ENCODE measurements around the gene DRAM2. TPM values are rescaled to one million over a fixed set of nuclear protein-coding genes. Genes with fewer than 3 reads are reported as not detected.

The DRAM2 gene
- total RNA-seq, 1 experiment from 2014 or later, result 17.0 TPM

DNA sequence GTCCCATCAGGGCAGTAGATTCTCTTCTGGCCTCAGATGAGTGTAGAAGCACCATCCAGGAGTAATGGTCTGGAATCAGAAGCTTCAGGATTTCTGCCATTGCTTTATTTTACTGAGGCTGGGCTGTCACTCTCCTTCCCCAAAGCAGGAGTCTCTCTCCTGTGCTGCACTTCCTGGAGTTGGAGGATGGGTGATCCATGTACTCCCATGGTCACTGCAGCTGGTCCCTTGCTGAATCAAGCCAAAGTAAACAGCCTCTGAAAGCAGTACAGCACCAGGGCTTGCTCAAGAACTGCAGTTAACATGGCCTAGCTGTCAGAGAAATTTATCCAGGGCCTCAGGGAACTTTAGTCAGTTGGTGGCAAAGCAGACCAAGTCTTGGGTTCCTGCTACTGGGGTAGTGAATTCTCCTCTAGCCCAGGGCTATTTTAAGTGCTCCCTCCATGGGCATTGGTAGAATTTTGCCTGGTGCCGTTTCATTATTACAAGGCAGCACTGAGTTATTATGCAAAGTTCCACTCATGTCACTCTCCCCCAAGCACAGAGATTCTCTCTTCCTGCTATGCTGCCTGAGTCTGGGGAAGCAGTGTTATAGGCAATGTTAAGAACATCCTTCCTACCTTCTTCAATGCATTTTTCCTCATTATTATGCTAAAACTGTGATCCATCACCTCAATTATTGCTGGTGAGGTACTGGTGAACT, 29.5 kb downstream of the DRAM2 start:
- TF ChIP-seq, protein P1, sequence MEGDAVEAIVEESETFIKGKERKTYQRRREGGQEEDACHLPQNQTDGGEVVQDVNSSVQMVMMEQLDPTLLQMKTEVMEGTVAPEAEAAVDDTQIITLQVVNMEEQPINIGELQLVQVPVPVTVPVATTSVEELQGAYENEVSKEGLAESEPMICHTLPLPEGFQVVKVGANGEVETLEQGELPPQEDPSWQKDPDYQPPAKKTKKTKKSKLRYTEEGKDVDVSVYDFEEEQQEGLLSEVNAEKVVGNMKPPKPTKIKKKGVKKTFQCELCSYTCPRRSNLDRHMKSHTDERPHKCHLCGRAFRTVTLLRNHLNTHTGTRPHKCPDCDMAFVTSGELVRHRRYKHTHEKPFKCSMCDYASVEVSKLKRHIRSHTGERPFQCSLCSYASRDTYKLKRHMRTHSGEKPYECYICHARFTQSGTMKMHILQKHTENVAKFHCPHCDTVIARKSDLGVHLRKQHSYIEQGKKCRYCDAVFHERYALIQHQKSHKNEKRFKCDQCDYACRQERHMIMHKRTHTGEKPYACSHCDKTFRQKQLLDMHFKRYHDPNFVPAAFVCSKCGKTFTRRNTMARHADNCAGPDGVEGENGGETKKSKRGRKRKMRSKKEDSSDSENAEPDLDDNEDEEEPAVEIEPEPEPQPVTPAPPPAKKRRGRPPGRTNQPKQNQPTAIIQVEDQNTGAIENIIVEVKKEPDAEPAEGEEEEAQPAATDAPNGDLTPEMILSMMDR (conservative IDR thresholded peaks at IDR 0.05; ENCODE audit: low read depth, low read length), result no peak
- TF ChIP-seq EZH2 (IDR thresholded peaks at IDR 0.05; ENCODE audit: borderline replicate concordance, low read depth, low read length, poor library complexity, severe bottlenecking), result no peak
- Histone ChIP-seq H3K27ac (ENCODE audit: low read depth, low read length, poor library complexity, severe bottlenecking) (no peak overlapping the region), H3K9me3 (ENCODE audit: low read depth, low read length, poor library complexity, severe bottlenecking) (no peaks in the 10 kb centered on the region), H3K36me3 (ENCODE audit: insufficient read depth, low read length, poor library complexity, severe bottlenecking) (no peaks in the 10 kb centered on the region), H3K27me3 (replicated peaks; ENCODE audit: insufficient read depth, low read depth, low read length, poor library complexity) (no peaks in the 10 kb centered on the region), H3K4me1 (ENCODE audit: insufficient read depth, low read length, poor library complexity, severe bottlenecking) (no peaks in the 10 kb centered on the region), H3K4me3 (ENCODE audit: low read depth, low read length, poor library complexity, severe bottlenecking) (no peak overlapping the region)
- DNase-seq (ENCODE audit: low spot score), result no peak
- intact Hi-C loops (cut with micrococcal nuclease; ENCODE audit: unreplicated experiment), result no loop called here
- CTCF ChIA-PET, result no interaction called here
- no TSS peak for BruUV-seq (replicated peaks)
- POLR2A ChIA-PET (ENCODE audit: low non-redundant PET), result no interaction called here

DNA sequence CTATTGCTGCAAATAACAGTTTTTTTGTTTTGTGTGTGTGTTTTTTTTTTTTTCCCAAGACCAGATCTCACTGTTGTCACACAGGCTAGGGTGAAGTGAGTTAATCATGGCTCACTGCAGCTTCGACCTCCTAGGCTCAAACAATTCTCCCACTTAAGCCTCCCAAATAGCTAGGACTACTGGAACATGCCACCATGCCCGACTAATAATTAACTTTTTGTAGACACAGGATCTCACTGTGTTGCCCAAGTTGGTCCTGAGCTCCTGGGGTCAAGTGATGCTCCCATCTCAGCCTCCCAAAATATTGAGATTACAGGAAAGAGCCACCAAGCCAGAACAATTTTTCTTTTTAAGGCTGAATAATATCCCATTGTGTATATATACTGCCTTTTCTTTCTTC, 34.9 kb downstream of the DRAM2 start:
- BruUV-seq (replicated peaks), result no TSS peak
- Histone ChIP-seq H3K27ac (ENCODE audit: low read depth, low read length, poor library complexity, severe bottlenecking) (no peak overlapping the region), H3K27me3 (replicated peaks; ENCODE audit: insufficient read depth, low read depth, low read length, poor library complexity) (no peaks in the 10 kb centered on the region), H3K36me3 (ENCODE audit: insufficient read depth, low read length, poor library complexity, severe bottlenecking) (no peaks in the 10 kb centered on the region), H3K4me3 (ENCODE audit: low read depth, low read length, poor library complexity, severe bottlenecking) (no peak overlapping the region), H3K4me1 (ENCODE audit: insufficient read depth, low read length, poor library complexity, severe bottlenecking) (no peaks in the 10 kb centered on the region), H3K9me3 (ENCODE audit: low read depth, low read length, poor library complexity, severe bottlenecking) (peaks cover 7% of the 10 kb centered on the region)
- DNase-seq (ENCODE audit: low spot score), result no peak
- ChIA-PET CTCF (no interaction called here), POLR2A (ENCODE audit: low non-redundant PET) (no interaction called here)
- TF ChIP-seq, protein P1 (conservative IDR thresholded peaks at IDR 0.05; ENCODE audit: low read depth, low read length), result no peak
- no peak for TF ChIP-seq EZH2 (IDR thresholded peaks at IDR 0.05; ENCODE audit: borderline replicate concordance, low read depth, low read length, poor library complexity, severe bottlenecking)
- intact Hi-C loops (cut with micrococcal nuclease; ENCODE audit: unreplicated experiment), result no loop called here

DNA sequence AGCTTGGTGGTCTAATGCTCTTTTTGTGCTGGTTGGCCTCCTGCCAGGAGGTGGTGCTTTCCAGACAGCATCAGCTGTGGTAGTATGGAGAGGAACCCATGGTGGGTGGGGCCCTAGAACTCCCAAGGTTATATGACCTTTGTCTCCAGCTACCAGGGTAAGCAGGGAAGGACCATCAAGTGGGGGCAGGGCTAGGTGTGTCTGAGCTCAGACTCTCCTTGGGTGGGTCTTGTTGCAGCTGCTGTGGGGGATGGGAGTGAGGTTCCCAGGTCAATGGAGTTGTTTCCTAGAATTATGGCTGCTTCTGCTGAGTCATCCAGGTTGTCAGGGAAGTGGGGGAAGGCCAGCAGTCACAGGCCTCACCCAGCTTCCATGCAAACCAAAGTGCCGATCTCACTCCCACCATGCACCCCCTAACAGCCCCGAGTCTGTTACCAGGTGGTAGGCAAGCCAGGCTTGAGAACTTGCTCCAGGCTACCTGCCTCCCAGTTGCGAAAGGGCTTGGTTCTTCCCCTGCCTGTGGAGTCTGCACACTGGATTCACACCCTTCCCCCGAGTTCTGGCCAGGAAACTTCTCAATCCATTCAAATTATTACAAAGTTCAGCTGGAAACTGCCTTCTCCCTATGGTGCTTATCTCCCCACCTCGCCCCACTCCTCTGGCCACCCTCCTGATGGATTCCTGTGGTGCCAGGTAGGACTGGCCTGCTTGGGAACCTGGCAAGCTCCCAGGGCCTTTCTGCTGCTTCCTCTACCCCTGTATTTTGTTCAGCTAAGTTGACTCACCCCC, 37.8 kb downstream of the DRAM2 start:
- Histone ChIP-seq H3K27ac (ENCODE audit: low read depth, low read length, poor library complexity, severe bottlenecking) (no peak overlapping the region), H3K9me3 (ENCODE audit: low read depth, low read length, poor library complexity, severe bottlenecking) (peaks cover 7% of the 10 kb centered on the region), H3K4me1 (ENCODE audit: insufficient read depth, low read length, poor library complexity, severe bottlenecking) (no peaks in the 10 kb centered on the region), H3K36me3 (ENCODE audit: insufficient read depth, low read length, poor library complexity, severe bottlenecking) (no peaks in the 10 kb centered on the region), H3K27me3 (replicated peaks; ENCODE audit: insufficient read depth, low read depth, low read length, poor library complexity) (no peaks in the 10 kb centered on the region), H3K4me3 (ENCODE audit: low read depth, low read length, poor library complexity, severe bottlenecking) (no peak overlapping the region)
- ChIA-PET CTCF (no interaction called here), POLR2A (ENCODE audit: low non-redundant PET) (no interaction called here)
- DNase-seq (ENCODE audit: low spot score), result no peak
- intact Hi-C loops (cut with micrococcal nuclease; ENCODE audit: unreplicated experiment), result no loop called here
- BruUV-seq (replicated peaks), result no TSS peak
- TF ChIP-seq EZH2 (IDR thresholded peaks at IDR 0.05; ENCODE audit: borderline replicate concordance, low read depth, low read length, poor library complexity, severe bottlenecking), result no peak
- TF ChIP-seq, protein P1 (conservative IDR thresholded peaks at IDR 0.05; ENCODE audit: low read depth, low read length), result no peak

Data from A673 (cell line).